Sigmoid colon (tissue), 4 donors: Measurements from ENCODE around the gene RNF17.

Source experiments
- CTCF ChIP-seq, 4 experiments: fragments of 450-650 bp in 3 of 4; fragments of 200-600 bp in 1 of 4; IDR thresholded peaks; one replicate each; pipeline ENCODE4 v1.5.1; 2016 to 2019; ENCODE audit warnings: antibody characterized with exemption in 4 of 4, mild to moderate bottlenecking in 3 of 4, moderate library complexity in 2 of 4
- EP300 ChIP-seq, 4 donors: sonication (generic); formaldehyde crosslinking; IDR thresholded peaks; one replicate each; pipeline ENCODE4 v1.6.1; 2017; ENCODE audit warnings: antibody characterized with exemption in 4 of 4
- POLR2A ChIP-seq, 2 donors: fragments of 450-650 bp; IDR thresholded peaks; one replicate each; pipeline ENCODE4 v1.6.1; 2016; ENCODE audit warnings: antibody characterized with exemption in 2 of 2, mild to moderate bottlenecking in 2 of 2, moderate library complexity in 2 of 2
- POLR2AphosphoS5 ChIP-seq, 4 donors: sonication (generic); formaldehyde crosslinking; IDR thresholded peaks; one replicate each; pipeline ENCODE4 v1.6.1; 2017; ENCODE audit warnings: antibody characterized with exemption in 4 of 4

GRCh38 chr13:24905242-24905641 lies 141.3 kb downstream of the RNF17 start:
- TF ChIP-seq CTCF (IDR thresholded peaks at IDR 0.05): no peak
- no peak for TF ChIP-seq POLR2A (IDR thresholded peaks at IDR 0.05)
- no peak for TF ChIP-seq EP300 (IDR thresholded peaks at IDR 0.05)
- no peak for TF ChIP-seq POLR2AphosphoS5 (IDR thresholded peaks at IDR 0.05)
